Endothelial cell (in vitro differentiated cells): ENCODE data around the gene GNAI3. TPM values are rescaled to one million over a fixed set of nuclear protein-coding genes. Genes with fewer than 3 reads are reported as not detected.

ENCODE experiments used
- DNase-seq: peaks from one replicate; pipeline ENCODE4 v3.0.0; 2021; ENCODE audit warnings: low spot score
- H3K27ac Mint-ChIP-seq: one replicate; pipeline ENCODE4 v1.8.0; 2021; ENCODE audit warnings: mixed read lengths, inconsistent platforms; ENCODE audit not compliant: unreplicated experiment
- H3K27me3 Mint-ChIP-seq: one replicate; pipeline ENCODE4 v1.8.0; 2021; ENCODE audit warnings: mild to moderate bottlenecking, moderate library complexity, mixed read lengths, inconsistent platforms; ENCODE audit not compliant: unreplicated experiment
- H3K36me3 Mint-ChIP-seq: one replicate; pipeline ENCODE4 v1.8.0; 2021; ENCODE audit warnings: mild to moderate bottlenecking, low read depth, mixed read lengths, inconsistent platforms; ENCODE audit not compliant: unreplicated experiment
- H3K4me1 Mint-ChIP-seq: one replicate; pipeline ENCODE4 v1.8.0; 2021; ENCODE audit warnings: mild to moderate bottlenecking, mixed read lengths, inconsistent platforms; ENCODE audit not compliant: unreplicated experiment
- H3K4me3 Mint-ChIP-seq: one replicate; pipeline ENCODE4 v1.8.0; 2021; ENCODE audit warnings: mild to moderate bottlenecking, mixed read lengths, inconsistent platforms; ENCODE audit not compliant: unreplicated experiment
- H3K9me3 Mint-ChIP-seq: one replicate; pipeline ENCODE4 v1.8.0; 2021; ENCODE audit warnings: mixed read lengths, inconsistent platforms; ENCODE audit not compliant: unreplicated experiment
- total RNA-seq: library from RNA; stranded (reverse); fragmentation: NEBNext Ultra II Directional; extraction: Animal tissue kit (Norgen Biotek cat#: 25700); gene quantifications from one replicate; pipeline ENCODE4 v1.2.1, GENCODE V29; 2021; ENCODE audit not compliant: unreplicated experiment
- TF ChIP-seq, protein P1 (sequence below): fragments of 200-600 bp; sonication (generic); IDR thresholded peaks from one replicate; pipeline ENCODE4 v1.5.0; 2021; ENCODE audit warnings: antibody characterized with exemption; ENCODE audit not compliant: unreplicated experiment

Gene GNAI3
- total RNA-seq, 1 donor from 2014 or later = 17.7 TPM

DNA sequence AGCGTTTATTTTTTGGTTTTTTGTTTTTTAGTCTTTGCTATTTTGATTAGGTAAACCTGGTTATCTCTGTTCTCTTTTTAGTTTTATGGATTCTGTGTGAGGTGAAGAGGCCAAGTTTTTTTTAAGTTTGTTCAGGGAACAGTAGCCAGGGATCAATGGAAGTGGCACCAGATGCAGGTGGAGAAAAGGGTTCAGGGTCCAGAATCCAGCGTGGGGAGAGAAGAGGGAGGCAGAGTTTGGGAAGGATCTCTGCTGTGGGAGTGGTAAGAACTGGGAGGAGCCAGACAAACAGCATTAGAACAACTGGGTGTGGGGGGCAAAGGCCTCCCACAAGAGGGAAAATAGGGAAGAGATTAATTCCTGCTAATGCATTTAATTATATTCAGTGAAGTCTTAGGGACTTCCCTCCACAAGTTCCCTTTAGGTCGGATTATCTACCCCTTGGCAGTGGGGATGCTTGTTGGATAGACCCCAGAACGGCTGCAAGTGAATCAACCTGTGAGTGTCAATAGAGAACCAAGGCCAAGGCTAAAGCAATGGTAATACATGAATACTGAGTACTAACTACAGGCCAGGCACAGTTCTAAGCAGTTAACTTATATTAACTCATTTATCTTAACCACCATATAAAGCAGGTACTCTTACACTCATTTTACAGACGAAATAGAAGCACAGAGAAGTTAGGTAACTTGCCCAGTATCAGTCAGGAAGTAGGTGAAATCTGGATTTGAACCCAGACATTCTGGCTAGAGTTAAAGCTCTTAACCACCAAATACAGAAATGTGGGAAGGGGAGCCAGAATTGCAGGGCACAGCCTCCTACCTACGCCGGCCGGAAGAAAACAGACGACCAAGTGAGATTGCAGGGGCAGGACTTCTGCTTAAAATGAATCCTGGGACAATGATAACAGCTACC is 70.5 kb downstream of the GNAI3 start:
- TF ChIP-seq, protein P1, sequence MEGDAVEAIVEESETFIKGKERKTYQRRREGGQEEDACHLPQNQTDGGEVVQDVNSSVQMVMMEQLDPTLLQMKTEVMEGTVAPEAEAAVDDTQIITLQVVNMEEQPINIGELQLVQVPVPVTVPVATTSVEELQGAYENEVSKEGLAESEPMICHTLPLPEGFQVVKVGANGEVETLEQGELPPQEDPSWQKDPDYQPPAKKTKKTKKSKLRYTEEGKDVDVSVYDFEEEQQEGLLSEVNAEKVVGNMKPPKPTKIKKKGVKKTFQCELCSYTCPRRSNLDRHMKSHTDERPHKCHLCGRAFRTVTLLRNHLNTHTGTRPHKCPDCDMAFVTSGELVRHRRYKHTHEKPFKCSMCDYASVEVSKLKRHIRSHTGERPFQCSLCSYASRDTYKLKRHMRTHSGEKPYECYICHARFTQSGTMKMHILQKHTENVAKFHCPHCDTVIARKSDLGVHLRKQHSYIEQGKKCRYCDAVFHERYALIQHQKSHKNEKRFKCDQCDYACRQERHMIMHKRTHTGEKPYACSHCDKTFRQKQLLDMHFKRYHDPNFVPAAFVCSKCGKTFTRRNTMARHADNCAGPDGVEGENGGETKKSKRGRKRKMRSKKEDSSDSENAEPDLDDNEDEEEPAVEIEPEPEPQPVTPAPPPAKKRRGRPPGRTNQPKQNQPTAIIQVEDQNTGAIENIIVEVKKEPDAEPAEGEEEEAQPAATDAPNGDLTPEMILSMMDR = no peak
- peak overlapping the region; percentile 92 for H3K4me3 Mint-ChIP-seq
- no peak for DNase-seq
- H3K27ac Mint-ChIP-seq = peak overlapping the region; percentile 65
- peaks cover 57% of the 10 kb centered on the region for H3K4me1 Mint-ChIP-seq
- no peaks in the 10 kb centered on the region for H3K9me3 Mint-ChIP-seq
- H3K27me3 Mint-ChIP-seq = peaks cover 20% of the 10 kb centered on the region
- no peaks in the 10 kb centered on the region for H3K36me3 Mint-ChIP-seq

DNA sequence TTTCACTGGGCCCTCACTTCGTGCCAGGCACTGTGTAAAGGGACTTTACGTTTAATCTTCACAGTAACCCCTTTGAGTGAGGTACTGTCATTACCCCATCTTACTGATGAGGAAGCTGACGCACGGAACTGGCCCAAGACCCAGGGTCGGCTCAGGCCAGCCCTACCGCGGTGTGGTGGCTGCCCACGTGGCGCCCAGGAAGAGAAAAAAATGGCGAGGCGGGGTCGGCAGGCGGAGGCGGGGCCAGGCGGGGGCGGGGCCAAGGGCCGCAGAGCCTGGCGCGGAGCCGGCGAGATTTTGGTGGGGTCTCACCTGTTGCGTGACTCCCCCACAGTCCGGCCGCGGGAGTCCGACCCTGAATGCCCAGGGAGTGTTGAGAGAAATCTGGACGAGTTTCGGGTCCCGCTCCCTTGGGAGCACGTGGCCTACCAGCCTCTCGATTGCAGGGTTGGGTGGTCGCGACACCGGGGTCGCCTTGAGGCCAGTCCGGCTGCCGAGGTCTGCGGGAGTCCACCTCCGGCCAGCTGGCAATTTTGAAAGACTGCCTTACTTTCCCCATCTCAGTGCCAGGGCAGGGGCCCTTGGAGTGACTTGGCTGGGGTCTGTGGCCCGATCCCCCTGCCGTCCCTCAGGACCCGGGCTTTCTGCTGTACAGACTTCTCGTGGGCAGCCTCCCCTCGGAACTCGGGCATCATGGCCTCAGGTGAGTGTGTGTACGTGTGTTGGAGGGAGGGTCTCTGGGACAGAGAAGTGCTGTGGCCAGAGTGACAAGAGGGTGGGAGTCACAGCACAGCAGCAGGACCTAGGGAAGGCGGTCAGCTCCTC is 71.4 kb downstream of the GNAI3 start, which contains the start of the genes AMPD2 and GNAT2:
TSS of gene AMPD2 (plus strand) at position 262 of the 825 bp plus-strand sequence. CDS start 1,339 bp downstream, outside the sequence.
TSS of gene GNAT2 (minus strand) at position 41 of the 825 bp plus-strand sequence. CDS start 6,746 bp downstream, outside the sequence.
- Mint-ChIP-seq H3K4me1 (peaks cover 53% of the 10 kb centered on the region), H3K4me3 (peak within 1 kb of the TSS; percentile 97), H3K27me3 (peaks cover 22% of the 10 kb centered on the region), H3K9me3 (no peaks in the 10 kb centered on the region), H3K27ac (peak within 1 kb of the TSS; percentile 97), H3K36me3 (no peaks in the 10 kb centered on the region)
- DNase-seq = peak; percentile 55
- TF ChIP-seq, protein P1 = no peak

DNA sequence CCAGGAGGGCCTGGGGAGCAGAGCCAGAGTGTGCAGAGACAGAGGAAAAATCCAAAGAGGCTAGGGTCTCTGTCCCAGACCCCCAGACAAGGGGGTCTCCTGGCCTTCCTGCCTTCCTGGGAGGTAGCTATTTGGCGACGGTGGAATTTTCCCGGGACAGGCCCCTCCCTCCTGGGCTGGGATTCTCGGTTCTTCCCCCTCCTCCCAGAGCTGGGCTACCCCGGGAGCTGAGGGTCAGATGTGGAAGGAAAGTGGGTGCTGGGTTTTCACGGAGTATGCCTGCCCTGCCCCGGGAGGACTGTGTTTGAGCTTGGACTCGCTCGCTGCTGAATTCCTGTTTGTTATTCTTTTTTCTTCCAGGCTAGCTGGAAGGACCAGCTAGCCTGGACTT is 72.0 kb downstream of the GNAI3 start:
- Mint-ChIP-seq H3K9me3 (no peaks in the 10 kb centered on the region), H3K4me3 (peak overlapping the region; percentile 97), H3K4me1 (peaks cover 54% of the 10 kb centered on the region), H3K36me3 (no peaks in the 10 kb centered on the region), H3K27ac (peak overlapping the region; percentile 97), H3K27me3 (peaks cover 23% of the 10 kb centered on the region)
- TF ChIP-seq, protein P1 = no peak
- peak; percentile 45 for DNase-seq

DNA sequence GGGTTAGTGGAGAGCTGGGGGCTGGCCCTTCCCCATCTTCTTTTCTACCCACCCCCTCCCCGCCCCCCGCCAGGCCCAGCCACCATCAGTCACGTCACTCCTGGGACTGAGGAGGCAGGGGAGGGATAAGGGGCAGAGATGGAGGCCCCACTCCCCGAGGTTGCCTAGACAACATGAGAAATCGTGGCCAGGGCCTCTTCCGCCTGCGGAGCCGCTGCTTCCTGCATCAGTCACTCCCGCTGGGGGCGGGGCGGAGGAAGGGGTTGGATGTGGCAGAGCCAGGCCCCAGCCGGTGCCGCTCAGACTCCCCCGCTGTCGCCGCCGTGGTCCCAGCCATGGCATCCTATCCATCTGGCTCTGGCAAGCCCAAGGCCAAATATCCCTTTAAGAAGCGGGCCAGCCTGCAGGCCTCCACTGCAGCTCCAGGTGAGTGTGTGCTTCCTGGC is 72.4 kb downstream of the GNAI3 start:
- peak overlapping the region; percentile 97 for H3K4me3 Mint-ChIP-seq
- peak; percentile 95 for DNase-seq
- TF ChIP-seq, protein P1 = no peak
- H3K27me3 Mint-ChIP-seq = peaks cover 26% of the 10 kb centered on the region
- H3K9me3 Mint-ChIP-seq = no peaks in the 10 kb centered on the region
- H3K27ac Mint-ChIP-seq = peak overlapping the region; percentile 97
- H3K36me3 Mint-ChIP-seq = no peaks in the 10 kb centered on the region
- H3K4me1 Mint-ChIP-seq = peaks cover 52% of the 10 kb centered on the region
